ENCODE results near the gene ABCA7. TPM values are rescaled to one million over a fixed set of nuclear protein-coding genes. Genes with fewer than 3 reads are reported as not detected.
"Not testable (repeated sequence)": the region's sequence is repeated elsewhere in the genome, so short reads cannot be mapped to it uniquely, and the experiment has no call there.

ABCA7 gene
- total RNA-seq, 1 donor from 2014 or later = 11.8 TPM

- DNase-seq (ENCODE audit: extremely low read depth, low read depth, low spot score) = no peak
Observed at GRCh38 chr19:1113030-1113985, 73.4 kb downstream of the ABCA7 start.

- no peak for DNase-seq (ENCODE audit: extremely low read depth, low read depth, low spot score)
Observed at GRCh38 chr19:1113986-1114483, 74.1 kb downstream of the ABCA7 start.

GRCh38 chr19:1114728-1115127 is 74.8 kb downstream of the ABCA7 start:
- DNase-seq (ENCODE audit: extremely low read depth, low read depth, low spot score) = not testable (repeated sequence)

Other genes with a start within 250 kb of the ABCA7 start
- gene PTBP1, start 242.7 kb upstream of the ABCA7 start, total RNA-seq = 252 and 331 TPM in 2 replicates
- gene PLPPR3, start 218.2 kb upstream of the ABCA7 start, total RNA-seq = 2.3 and 7.5 TPM in 2 replicates
- not detected in 2 replicates for gene AZU1, start 212.3 kb upstream of the ABCA7 start, total RNA-seq
- gene PRTN3, start 199.1 kb upstream of the ABCA7 start, total RNA-seq = not detected in 2 replicates
- not detected in 2 replicates for gene ELANE, start 187.8 kb upstream of the ABCA7 start, total RNA-seq
- 0.24 and 1.2 TPM in 2 replicates for gene CFD, start 180.4 kb upstream of the ABCA7 start, total RNA-seq
- 48.2 and 57.1 TPM in 2 replicates for gene MED16, start 146.9 kb upstream of the ABCA7 start, total RNA-seq
- gene RNU6-9, start 146.6 kb upstream of the ABCA7 start, total RNA-seq = not detected in 2 replicates
- 63.2 and 75.7 TPM in 2 replicates for gene R3HDM4, start 126.9 kb upstream of the ABCA7 start, total RNA-seq
- gene KISS1R, start 122.8 kb upstream of the ABCA7 start, total RNA-seq = 0.12 TPM in 1 of 2 replicates, not detected in the other
- gene ARID3A, start 114.1 kb upstream of the ABCA7 start, total RNA-seq = 14.2 and 14.7 TPM in 2 replicates
- 56.8 and 78.7 TPM in 2 replicates for gene WDR18, start 55.8 kb upstream of the ABCA7 start, total RNA-seq
- gene GRIN3B, start 39.7 kb upstream of the ABCA7 start, total RNA-seq = 8.3 and 12.4 TPM in 2 replicates
- 167 and 260 TPM in 2 replicates for gene TMEM259, start 19.0 kb upstream of the ABCA7 start, total RNA-seq
- gene RNU6-2, start 18.6 kb upstream of the ABCA7 start, total RNA-seq = not detected in 2 replicates
- gene CNN2, start 13.5 kb upstream of the ABCA7 start, total RNA-seq = 271 and 285 TPM in 2 replicates
- gene ARHGAP45, start 27.1 kb downstream of the ABCA7 start, total RNA-seq = 23.0 and 27.0 TPM in 2 replicates
- gene POLR2E, start 55.3 kb downstream of the ABCA7 start, total RNA-seq = 329 and 336 TPM in 2 replicates
- gene GPX4, start 63.9 kb downstream of the ABCA7 start, total RNA-seq = 752 and 944 TPM in 2 replicates
- gene SBNO2, start 134.2 kb downstream of the ABCA7 start, total RNA-seq = 53.8 and 76.3 TPM in 2 replicates
- gene STK11, start 165.7 kb downstream of the ABCA7 start, total RNA-seq = 61.8 and 77.7 TPM in 2 replicates
- gene CBARP, start 197.9 kb downstream of the ABCA7 start, total RNA-seq = 9.8 and 13.9 TPM in 2 replicates
- gene ATP5F1D, start 201.6 kb downstream of the ABCA7 start, total RNA-seq = 79.0 and 95.6 TPM in 2 replicates
- gene MIDN, start 208.5 kb downstream of the ABCA7 start, total RNA-seq = 43.0 and 78.7 TPM in 2 replicates
- 182 and 231 TPM in 2 replicates for gene CIRBP, start 229.2 kb downstream of the ABCA7 start, total RNA-seq
- 66.3 and 96.6 TPM in 2 replicates for gene FAM174C, start 235.4 kb downstream of the ABCA7 start, total RNA-seq
- gene EFNA2, start 245.8 kb downstream of the ABCA7 start, total RNA-seq = 2.6 and 4.8 TPM in 2 replicates

Measured in glomerular endothelial cell (primary cell).